Measurements from ENCODE around the gene KLK14.

KLK14 gene

GRCh38 chr19:51043497-51043896, 39.2 kb downstream of the KLK14 start:
- Mint-ChIP-seq H3K36me3 (ENCODE audit: low read depth) (no peaks in the 10 kb centered on the region), H3K4me3 (no peak overlapping the region), H3K27ac (no peak overlapping the region), H3K4me1 (peaks cover 5% of the 10 kb centered on the region), H3K9me3 (no peaks in the 10 kb centered on the region), H3K27me3 (ENCODE audit: low read depth, poor library complexity) (peaks cover 45% of the 10 kb centered on the region)
- no peak for DNase-seq
- no peak for TF ChIP-seq CTCF (IDR thresholded peaks at IDR 0.05)

DNA sequence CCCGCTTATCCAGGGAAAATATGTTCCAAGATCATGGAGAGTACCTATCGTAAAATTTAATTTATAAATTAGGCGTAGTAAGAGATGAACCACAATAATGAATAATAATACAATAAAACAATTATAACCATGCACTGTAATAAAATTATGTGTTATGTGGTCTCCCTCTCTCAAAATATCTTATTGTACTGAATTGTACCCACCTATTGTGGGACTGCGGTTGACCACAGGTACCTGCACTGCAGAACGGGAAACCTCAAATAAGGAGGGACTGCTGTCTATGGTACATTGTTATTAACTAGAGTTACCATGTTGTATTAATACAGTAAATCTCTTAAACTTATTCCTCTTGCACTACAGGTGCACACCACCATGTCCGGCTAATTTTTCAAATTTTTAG, 42.5 kb downstream of the KLK14 start:
- peaks cover 5% of the 10 kb centered on the region for H3K4me1 Mint-ChIP-seq
- TF ChIP-seq CTCF (IDR thresholded peaks at IDR 0.05) = no peak
- no peaks in the 10 kb centered on the region for H3K9me3 Mint-ChIP-seq
- DNase-seq = no peak
- no peak overlapping the region for H3K4me3 Mint-ChIP-seq
- H3K27me3 Mint-ChIP-seq (ENCODE audit: low read depth, poor library complexity) = peaks cover 25% of the 10 kb centered on the region
- no peak overlapping the region for H3K27ac Mint-ChIP-seq
- H3K36me3 Mint-ChIP-seq (ENCODE audit: low read depth) = no peaks in the 10 kb centered on the region

GRCh38 chr19:51036519-51036918, 46.2 kb downstream of the KLK14 start:
- Mint-ChIP-seq H3K4me1 (no peaks in the 10 kb centered on the region), H3K27ac (no peak overlapping the region), H3K9me3 (no peaks in the 10 kb centered on the region), H3K4me3 (no peak overlapping the region), H3K36me3 (ENCODE audit: low read depth) (no peaks in the 10 kb centered on the region), H3K27me3 (ENCODE audit: low read depth, poor library complexity) (peaks cover 31% of the 10 kb centered on the region)
- DNase-seq = no peak
- TF ChIP-seq CTCF (IDR thresholded peaks at IDR 0.05) = no peak

- no peak within 1 kb of the TSS for H3K27ac Mint-ChIP-seq
- no peak for TF ChIP-seq CTCF (IDR thresholded peaks at IDR 0.05)
- no peak within 1 kb of the TSS for H3K4me3 Mint-ChIP-seq
- H3K36me3 Mint-ChIP-seq (ENCODE audit: low read depth) = no peaks in the 10 kb centered on the region
- no peak for DNase-seq
- no peaks in the 10 kb centered on the region for H3K9me3 Mint-ChIP-seq
- H3K27me3 Mint-ChIP-seq (ENCODE audit: low read depth, poor library complexity) = peaks cover 34% of the 10 kb centered on the region
- no peaks in the 10 kb centered on the region for H3K4me1 Mint-ChIP-seq
These were observed 48.0 kb downstream of the KLK14 start, which contains the start of gene KLK12 for GRCh38 chr19:51034704-51035103. TSS of gene KLK12 (minus strand) at chr19:51035002. CDS start at chr19:51034621, 381 bp downstream.

GRCh38 chr19:51031880-51032225, 50.8 kb downstream of the KLK14 start:
- no peak overlapping the region for H3K4me3 Mint-ChIP-seq
- no peak for DNase-seq
- no peaks in the 10 kb centered on the region for H3K36me3 Mint-ChIP-seq (ENCODE audit: low read depth)
- peaks cover 6% of the 10 kb centered on the region for H3K4me1 Mint-ChIP-seq
- peaks cover 35% of the 10 kb centered on the region for H3K27me3 Mint-ChIP-seq (ENCODE audit: low read depth, poor library complexity)
- H3K27ac Mint-ChIP-seq = no peak overlapping the region
- no peak for TF ChIP-seq CTCF (IDR thresholded peaks at IDR 0.05)
- H3K9me3 Mint-ChIP-seq = no peaks in the 10 kb centered on the region

DNA sequence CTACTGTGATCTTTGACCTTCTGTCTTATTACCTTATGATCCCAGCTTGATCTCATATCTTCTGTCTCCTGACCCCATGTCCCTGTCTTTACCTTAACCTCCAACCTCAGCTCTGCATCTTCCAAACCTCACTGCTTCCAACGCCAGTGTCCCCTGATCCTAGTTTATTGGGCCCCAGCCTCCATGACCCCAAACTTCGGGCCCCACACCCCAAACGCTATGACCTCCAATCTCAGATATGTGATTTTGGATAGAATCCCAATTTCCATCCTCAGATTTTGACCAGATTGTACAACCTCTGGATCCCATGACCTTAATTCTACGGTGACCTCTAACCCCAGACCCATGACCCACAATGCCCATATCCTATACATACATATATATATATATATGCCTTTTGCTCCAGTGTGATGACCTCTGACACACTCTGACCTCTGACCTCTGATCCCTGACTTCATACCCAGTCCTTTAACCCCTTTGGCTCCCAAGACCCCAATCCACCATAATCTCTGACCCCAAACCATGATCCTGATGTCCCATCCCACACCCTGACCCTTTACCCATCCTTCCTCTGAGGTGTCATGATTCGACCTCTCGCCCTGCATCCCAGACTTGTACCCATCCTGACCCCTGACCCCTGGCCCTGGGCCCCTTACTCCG, 51.3 kb downstream of the KLK14 start:
- Mint-ChIP-seq H3K27ac (no peak overlapping the region), H3K4me1 (peaks cover 10% of the 10 kb centered on the region), H3K27me3 (ENCODE audit: low read depth, poor library complexity) (peaks cover 37% of the 10 kb centered on the region), H3K4me3 (no peak overlapping the region), H3K9me3 (no peaks in the 10 kb centered on the region), H3K36me3 (ENCODE audit: low read depth) (no peaks in the 10 kb centered on the region)
- no peak for TF ChIP-seq CTCF (IDR thresholded peaks at IDR 0.05)
- no peak for DNase-seq

All from nephron progenitor cell (in vitro differentiated cells).